ENCODE data around the gene TM9SF1.

Gene TM9SF1

GRCh38 chr14:24147761-24148428, 47.3 kb downstream of the TM9SF1 start:
- DNase-seq: no peak

- DNase-seq: peak; percentile 92 to 96 (median 94)
Observed at GRCh38 chr14:24146978-24147760, 48.1 kb downstream of the TM9SF1 start, which contains the start of gene RNF31. RNF31 (plus strand) TSS chr14:24147498; CDS start chr14:24147699, 201 bp downstream.

GRCh38 chr14:24146453-24146977, 48.7 kb downstream of the TM9SF1 start, which contains the start of gene PSME2:
PSME2 (minus strand) TSS chr14:24146610; CDS start chr14:24146581, 29 bp downstream.
- peak; percentile 63 to 93 (median 72) for DNase-seq

GRCh38 chr14:24145690-24146452, 49.4 kb downstream of the TM9SF1 start:
- DNase-seq: no peak

GRCh38 chr14:24145219-24145618, 50.0 kb downstream of the TM9SF1 start:
- no peak for DNase-seq

- no peak for DNase-seq
Observed at GRCh38 chr14:24144451-24144850, 50.8 kb downstream of the TM9SF1 start.

- DNase-seq: no peak
Observed at GRCh38 chr14:24143511-24143910, 51.7 kb downstream of the TM9SF1 start.

GRCh38 chr14:24141097-24141880, 54.0 kb downstream of the TM9SF1 start, which contains the start of gene EMC9:
EMC9 (minus strand) TSS chr14:24141591; CDS start chr14:24141304, 287 bp downstream.
- DNase-seq: peak; percentile 97 to 99 (median 98)

GRCh38 chr14:24139272-24139934, 55.8 kb downstream of the TM9SF1 start:
- no peak for DNase-seq

All from activated CD4-positive, CD25-positive, alpha-beta regulatory T cell (primary cell).